Thoracic aorta (tissue), 2 donors: ENCODE measurements around the gene GABRA4. TPM values are rescaled to one million over a fixed set of nuclear protein-coding genes. Genes with fewer than 3 reads are reported as not detected.

Source experiments
- ATAC-seq: fragments of 150-250 bp; one replicate; pipeline ENCODE4 v1.8.0; 2017; ENCODE audit warnings: low read depth; ENCODE audit not compliant: insufficient number of reproducible peaks, low FRiP score
- DNase-seq: peaks from one replicate; pipeline ENCODE4 v3.0.0-alpha.2; 2020; ENCODE audit warnings: low spot score
- H3K27ac ChIP-seq, 2 donors: fragments of 200-600 bp; sonication (generic); 1 replicate in 1 of 2; 2 replicates in 1 of 2; pipeline ENCODE4 v1.5.1; 2016; ENCODE audit warnings: mild to moderate bottlenecking in 2 of 2, moderate library complexity in 2 of 2
- H3K27me3 ChIP-seq: fragments of 200-600 bp; sonication (generic); replicated peaks from 2 replicates; pipeline ENCODE4 v1.6.0; 2016; ENCODE audit warnings: mild to moderate bottlenecking; ENCODE audit not compliant: insufficient read depth
- H3K36me3 ChIP-seq: fragments of 200-600 bp; sonication (generic); one replicate; pipeline ENCODE4 v1.5.1; 2016
- H3K4me1 ChIP-seq, 2 donors: fragments of 200-600 bp; sonication (generic); 1 replicate in 1 of 2; 2 replicates in 1 of 2; pipeline versions ENCODE4 v1.5.1 to v1.6.0; 2016; ENCODE audit warnings: low read depth in 2 of 2, mild to moderate bottlenecking in 1 of 2; ENCODE audit not compliant: control insufficient read depth in 1 of 2
- H3K4me3 ChIP-seq: fragments of 200-600 bp; sonication (generic); 2 replicates; pipeline ENCODE4 v1.5.1; 2016; ENCODE audit warnings: mild to moderate bottlenecking
- H3K9me3 ChIP-seq: fragments of 200-600 bp; sonication (generic); 2 replicates; pipeline ENCODE4 v1.5.1; 2016
- CTCF ChIP-seq: fragments of 200-600 bp; sonication (generic); IDR thresholded peaks from one replicate; pipeline ENCODE4 v1.5.1; 2019; ENCODE audit warnings: antibody characterized with exemption
- total RNA-seq, 2 donors: library from RNA; depleted of rRNA; stranded (reverse); fragments of >200 nt; gene quantifications; one replicate each; pipeline versions ENCODE4 v1.1.0 to v1.2.3, GENCODE V29; 2016

GABRA4 gene
- total RNA-seq, 2 donors from 2014 or later, result 0.14 TPM; not detected in 1

- Histone ChIP-seq H3K27ac (no peak overlapping the region), H3K36me3 (no peaks in the 10 kb centered on the region), H3K4me3 (peak overlapping the region; percentile 61), H3K4me1 (peaks cover 4 to 12% of the 10 kb centered on the region in 2 donors), H3K27me3 (no peaks in the 10 kb centered on the region), H3K9me3 (no peaks in the 10 kb centered on the region)
- TF ChIP-seq CTCF, result no peak
- DNase-seq (no peak), ATAC-seq (no peak)
Observed at GRCh38 chr4:46994007-46994405, 625 bp upstream of the GABRA4 start.

- Histone ChIP-seq H3K9me3 (no peaks in the 10 kb centered on the region), H3K4me1 (peaks cover 4 to 12% of the 10 kb centered on the region in 2 donors), H3K4me3 (no peak overlapping the region), H3K27ac (no peak overlapping the region), H3K36me3 (no peaks in the 10 kb centered on the region), H3K27me3 (no peaks in the 10 kb centered on the region)
- ATAC-seq (no peak), DNase-seq (no peak)
- TF ChIP-seq CTCF, result no peak
Observed at GRCh38 chr4:46992338-46992737, 1.0 kb downstream of the GABRA4 start.

GRCh38 chr4:46986922-46987638 is 6.3 kb downstream of the GABRA4 start:
- Histone ChIP-seq H3K27ac (no peak overlapping the region), H3K4me3 (no peak overlapping the region), H3K36me3 (no peaks in the 10 kb centered on the region), H3K27me3 (no peaks in the 10 kb centered on the region), H3K9me3 (no peaks in the 10 kb centered on the region), H3K4me1 (no peaks in the 10 kb centered on the region)
- no peak for TF ChIP-seq CTCF
- DNase-seq (no peak), ATAC-seq (no peak)

GRCh38 chr4:46984781-46985180 is 8.6 kb downstream of the GABRA4 start:
- Histone ChIP-seq H3K4me3 (no peak overlapping the region), H3K4me1 (no peaks in the 10 kb centered on the region), H3K27ac (no peak overlapping the region), H3K36me3 (no peaks in the 10 kb centered on the region), H3K27me3 (no peaks in the 10 kb centered on the region), H3K9me3 (no peaks in the 10 kb centered on the region)
- ATAC-seq (no peak), DNase-seq (no peak)
- no peak for TF ChIP-seq CTCF

GRCh38 chr4:46980851-46981250 is 12.5 kb downstream of the GABRA4 start:
- no peak for DNase-seq
- no peak for TF ChIP-seq CTCF
- H3K36me3 ChIP-seq, result no peaks in the 10 kb centered on the region

More at GRCh38 chr4:46980851-46981250, 12.5 kb downstream of the GABRA4 start:
- ATAC-seq, result no peak
- Histone ChIP-seq H3K9me3 (no peaks in the 10 kb centered on the region), H3K27me3 (no peaks in the 10 kb centered on the region), H3K4me1 (no peaks in the 10 kb centered on the region), H3K27ac (no peak overlapping the region), H3K4me3 (no peak overlapping the region)
